GM19397 (cell line): ENCODE data around the gene TMEM219.

ENCODE experiments used
- ATAC-seq: cut with Tn5 transposase; IDR thresholded peaks from one replicate; pipeline ENCODE4 v1.9.1; 2021; ENCODE audit warnings: mild to moderate bottlenecking, moderate library complexity; ENCODE audit not compliant: unreplicated experiment

TMEM219 gene

GRCh38 chr16:29994600-29995323 lies 32.9 kb downstream of the TMEM219 start:
- peak; percentile 39 for ATAC-seq

DNA sequence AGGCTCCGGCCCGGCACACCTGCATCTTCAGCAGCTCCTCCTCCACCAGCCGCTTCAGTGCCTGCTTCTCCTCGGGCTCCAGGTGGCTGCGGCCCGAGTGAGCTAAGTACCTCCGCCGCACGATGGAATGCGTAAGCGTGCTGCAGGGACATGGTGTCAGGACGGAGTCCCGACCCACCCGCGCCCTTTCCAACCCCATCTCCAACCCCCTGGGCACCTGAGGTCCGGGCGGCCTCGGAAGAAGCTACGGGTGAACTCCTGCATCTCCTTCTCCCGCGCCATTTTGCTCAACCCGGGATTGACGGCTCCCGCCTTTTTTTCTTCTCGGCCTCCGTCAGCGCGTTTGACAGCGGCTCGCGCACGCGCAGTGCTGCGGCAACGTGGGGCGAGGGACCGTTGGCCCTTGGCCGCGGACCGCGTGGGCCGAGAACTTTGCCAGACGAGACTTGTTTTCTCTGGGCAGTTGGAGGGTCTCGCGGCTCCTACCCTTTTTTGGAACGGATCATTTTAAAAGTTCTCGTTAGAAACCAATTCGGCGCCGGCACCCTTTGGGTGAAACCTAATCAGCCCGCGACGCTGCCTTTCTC lies 33.5 kb downstream of the TMEM219 start, which contains the start of gene HIRIP3:
TSS of gene HIRIP3 (minus strand) at position 294 of the 587 bp plus-strand sequence. CDS start at position 282, 12 bp downstream.
- ATAC-seq = peak; percentile 54

DNA sequence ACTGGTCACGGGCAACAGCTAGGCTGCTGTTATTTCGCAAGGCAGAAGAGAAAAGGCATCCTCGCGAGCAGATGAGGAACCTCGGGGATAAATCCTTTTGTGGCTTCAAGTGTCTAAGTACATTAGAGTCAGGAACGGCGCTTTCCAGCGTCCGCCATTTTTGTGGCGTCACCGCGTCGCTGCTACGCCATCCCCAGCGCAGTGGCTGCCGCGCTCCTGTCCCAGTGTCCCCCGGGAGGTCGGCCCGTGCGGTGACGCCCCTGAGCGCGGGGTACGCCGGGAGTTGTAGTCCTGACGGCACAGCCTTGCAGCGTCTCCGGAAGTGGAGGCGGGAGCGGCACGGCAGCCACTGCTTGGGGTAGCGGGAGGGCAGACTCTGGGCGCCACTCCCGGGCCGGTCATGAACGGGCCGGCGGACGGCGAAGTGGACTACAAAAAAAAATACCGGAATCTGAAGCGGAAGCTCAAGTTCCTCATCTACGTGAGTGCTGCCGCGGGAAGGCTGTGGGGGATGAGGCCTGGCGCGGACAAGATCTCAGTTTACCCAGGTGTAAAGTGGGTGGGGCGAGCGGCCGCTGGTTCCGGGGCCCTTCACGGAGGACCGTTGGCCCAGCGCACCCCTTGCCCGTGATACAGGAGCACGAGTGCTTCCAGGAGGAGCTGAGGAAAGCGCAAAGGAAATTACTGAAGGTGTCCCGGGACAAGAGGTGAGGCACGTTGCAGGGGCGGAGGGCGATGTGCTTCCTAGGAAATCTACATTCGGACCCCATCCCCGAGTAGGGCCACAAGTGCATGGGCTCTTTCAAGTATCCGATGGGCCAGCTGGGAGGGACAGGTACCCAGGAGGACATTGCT lies 34.3 kb downstream of the TMEM219 start, which contains the start of gene INO80E:
TSS of gene INO80E (plus strand) at position 331 of the 855 bp plus-strand sequence. CDS start at position 401, 70 bp downstream.
- peak; percentile 90 for ATAC-seq

GRCh38 chr16:29996766-29997250 lies 34.9 kb downstream of the TMEM219 start:
- ATAC-seq = no peak

DNA sequence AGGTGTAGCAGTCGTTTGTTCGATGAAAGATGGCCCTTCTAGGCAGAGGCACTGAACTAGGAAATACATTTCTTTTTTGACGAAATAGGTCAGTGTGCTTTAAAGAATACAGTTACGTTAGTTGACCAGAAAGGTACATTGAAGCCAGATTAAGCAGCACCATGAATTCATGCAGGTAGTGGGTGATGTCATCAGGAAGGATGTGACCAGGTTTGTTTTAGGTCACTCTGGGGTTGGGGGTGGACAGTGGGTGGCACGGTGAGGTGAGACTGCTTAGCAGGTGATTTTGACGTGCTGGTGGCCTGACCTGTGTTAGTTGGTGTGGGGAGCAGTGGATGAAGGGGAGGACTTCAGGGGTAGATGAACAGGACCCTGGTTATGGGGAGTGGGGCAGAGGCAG lies 37.7 kb downstream of the TMEM219 start:
- ATAC-seq = no peak

GRCh38 chr16:30000735-30001631 lies 39.1 kb downstream of the TMEM219 start:
- ATAC-seq = no peak

- no peak for ATAC-seq
Observed at GRCh38 chr16:30002614-30003346, 40.9 kb downstream of the TMEM219 start.

DNA sequence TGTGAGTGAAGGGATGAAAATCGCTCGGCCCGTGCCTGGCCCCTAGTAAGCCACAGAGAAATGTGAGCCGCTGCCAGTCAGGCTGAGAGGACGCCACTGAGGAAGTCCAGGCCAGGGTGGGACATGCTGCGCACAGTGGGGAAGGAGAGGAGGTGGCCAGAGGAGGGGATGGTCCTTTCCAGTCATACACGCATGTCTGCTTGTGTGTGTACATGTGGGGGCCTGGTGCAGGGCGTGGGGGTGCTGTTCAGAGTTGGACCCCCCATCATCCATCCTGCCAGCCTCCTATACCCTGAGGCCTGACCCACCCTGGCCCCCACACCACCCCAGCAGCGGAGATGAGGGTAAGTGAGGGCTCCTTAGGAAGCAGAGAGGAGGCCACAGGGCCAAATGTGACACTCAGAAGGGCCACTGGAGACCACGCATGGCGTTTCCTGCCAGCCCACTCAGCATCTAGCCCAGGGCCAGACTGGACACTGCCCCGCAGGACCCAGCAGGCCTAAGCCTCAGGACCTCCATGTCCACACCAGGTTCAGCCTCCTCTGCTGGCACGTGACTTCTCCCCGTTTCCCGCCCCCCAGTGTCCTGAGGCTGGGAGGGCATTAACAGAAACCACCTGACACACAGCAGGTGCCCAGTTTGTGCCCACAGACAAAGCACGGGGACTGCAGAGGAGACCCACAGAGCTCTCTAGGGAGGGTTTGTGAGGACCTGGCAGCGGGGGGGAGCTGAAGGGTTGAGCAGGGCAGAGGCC lies 42.0 kb downstream of the TMEM219 start:
- ATAC-seq = no peak

GRCh38 chr16:30004424-30004776 lies 42.5 kb downstream of the TMEM219 start:
- ATAC-seq = no peak

GRCh38 chr16:30004811-30005242 lies 42.9 kb downstream of the TMEM219 start:
- no peak for ATAC-seq

GRCh38 chr16:30005341-30006094 lies 43.6 kb downstream of the TMEM219 start:
- ATAC-seq = no peak

- no peak for ATAC-seq
Observed at GRCh38 chr16:30006095-30006473, 44.2 kb downstream of the TMEM219 start.

- no peak for ATAC-seq
Observed at GRCh38 chr16:30006659-30007377, 44.9 kb downstream of the TMEM219 start.

GRCh38 chr16:30007378-30007895 lies 45.6 kb downstream of the TMEM219 start:
- no peak for ATAC-seq

GRCh38 chr16:30009085-30009862 lies 47.4 kb downstream of the TMEM219 start:
- ATAC-seq = no peak

- no peak for ATAC-seq
Observed at GRCh38 chr16:30009990-30010843, 48.3 kb downstream of the TMEM219 start.
